Amygdala (tissue), 56 donors: ENCODE data around the gene BID.
A peak's percentile ranks its signal among the peaks of the same experiment; 100 is the strongest.

Experiments
- DNase-seq, 56 donors: peaks; one replicate each; lab custom pipeline; 2025; lab: John Stamatoyannopoulos, UW

BID gene

GRCh38 chr22:17785185-17786184 lies 11.2 kb upstream of the BID start:
- peak in 9 of 56 donors; percentile 14 to 52 (median 27) for DNase-seq

GRCh38 chr22:17784776-17785175 lies 10.5 kb upstream of the BID start:
- no peak for DNase-seq

GRCh38 chr22:17783773-17784480 lies 9.7 kb upstream of the BID start:
- no peak for DNase-seq

GRCh38 chr22:17783312-17783711 lies 9.0 kb upstream of the BID start:
- DNase-seq = peak in 1 of 56 donors; percentile 22

GRCh38 chr22:17782621-17783020 lies 8.4 kb upstream of the BID start:
- no peak for DNase-seq

- no peak for DNase-seq
Measured at GRCh38 chr22:17782158-17782557, 7.9 kb upstream of the BID start.

GRCh38 chr22:17781319-17782031 lies 7.2 kb upstream of the BID start:
- peak in 3 of 56 donors; percentile 9 to 36 (median 21) for DNase-seq

- DNase-seq = no peak
Measured at GRCh38 chr22:17780741-17781318, 6.6 kb upstream of the BID start.

GRCh38 chr22:17780116-17780740 lies 6.0 kb upstream of the BID start:
- no peak for DNase-seq

- DNase-seq = no peak
Measured at GRCh38 chr22:17779286-17780115, 5.2 kb upstream of the BID start.

GRCh38 chr22:17778412-17778976 lies 4.2 kb upstream of the BID start:
- DNase-seq = no peak

GRCh38 chr22:17777717-17778044 lies 3.4 kb upstream of the BID start:
- DNase-seq = no peak

GRCh38 chr22:17777005-17777716 lies 2.9 kb upstream of the BID start:
- DNase-seq = peak in 1 of 56 donors; percentile 6

- no peak for DNase-seq
Measured at GRCh38 chr22:17775781-17776465, 1.7 kb upstream of the BID start.

- DNase-seq = no peak
Measured at GRCh38 chr22:17774926-17775685, 837 bp upstream of the BID start.

- DNase-seq = peak in 21 of 56 donors; percentile 24 to 55 (median 41)
Measured at GRCh38 chr22:17773606-17774205, 563 bp downstream of the BID start.
